ENCODE measurements around the gene SKAP2.

SKAP2 gene

DNA sequence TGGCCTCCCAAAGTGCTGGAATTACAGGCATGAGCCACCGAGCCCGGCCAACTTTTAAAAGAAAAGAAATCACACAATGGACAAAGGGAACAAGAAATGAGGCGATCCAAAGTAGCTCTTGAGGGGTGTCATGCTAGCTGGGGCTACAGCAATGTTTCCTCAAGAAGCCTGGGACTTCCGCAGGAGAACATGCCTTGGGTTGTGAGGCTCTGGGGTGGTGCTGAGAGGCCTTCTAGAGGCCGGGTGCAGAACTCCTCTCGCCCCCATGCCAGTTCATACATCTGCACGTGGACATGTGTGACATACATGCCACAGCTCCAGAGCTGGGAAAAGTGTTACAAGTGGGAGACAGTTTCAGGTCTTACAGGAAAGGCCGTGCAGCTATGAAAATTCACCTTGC, 238.2 kb downstream of the SKAP2 start:
- no peak overlapping the region for H3K4me3 ChIP-seq (ENCODE audit: low read length)
- DNase-seq (ENCODE audit: low read depth, low spot score) = no peak

DNA sequence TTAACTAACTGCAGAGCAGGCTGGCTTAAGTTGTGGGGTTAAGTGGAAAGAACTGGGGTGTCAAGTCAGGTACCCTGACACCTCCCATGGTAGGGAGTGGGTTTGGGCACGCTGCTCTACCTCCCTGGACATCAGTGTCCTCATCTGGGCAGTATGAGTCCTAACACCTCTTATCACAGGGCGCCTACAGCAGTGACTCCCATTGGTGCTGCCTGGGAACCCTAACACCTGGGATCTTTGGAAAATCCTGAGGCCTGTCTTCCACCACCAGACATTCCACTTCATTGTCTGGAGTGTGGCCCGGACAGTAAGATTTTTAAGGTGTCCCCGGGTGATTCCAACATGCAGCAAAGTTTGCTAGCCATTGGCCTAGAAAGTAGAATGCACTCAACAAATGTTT, 239.1 kb downstream of the SKAP2 start:
- no peak overlapping the region for H3K4me3 ChIP-seq (ENCODE audit: low read length)
- DNase-seq (ENCODE audit: low read depth, low spot score) = no peak

DNA sequence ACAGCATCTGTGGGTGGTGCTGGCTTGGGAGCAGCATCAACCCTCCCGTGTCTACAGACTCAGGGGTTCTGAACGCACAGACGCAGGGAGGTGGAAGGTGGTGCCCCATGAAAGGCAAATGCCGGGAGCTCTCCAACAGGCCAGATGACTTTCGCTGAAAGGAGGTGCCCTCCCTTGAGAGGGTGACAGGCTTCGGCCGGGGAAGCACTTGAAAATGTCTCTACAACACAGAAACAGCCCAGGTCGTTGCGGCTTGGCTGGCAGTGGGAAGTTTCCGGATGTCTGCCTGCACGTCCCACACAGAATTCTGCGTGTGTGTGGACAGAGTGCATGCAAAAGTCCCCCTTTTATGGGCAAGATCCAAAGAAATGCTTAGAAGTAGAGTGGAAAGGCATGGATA, 239.6 kb downstream of the SKAP2 start:
- DNase-seq (ENCODE audit: low read depth, low spot score) = no peak

DNA sequence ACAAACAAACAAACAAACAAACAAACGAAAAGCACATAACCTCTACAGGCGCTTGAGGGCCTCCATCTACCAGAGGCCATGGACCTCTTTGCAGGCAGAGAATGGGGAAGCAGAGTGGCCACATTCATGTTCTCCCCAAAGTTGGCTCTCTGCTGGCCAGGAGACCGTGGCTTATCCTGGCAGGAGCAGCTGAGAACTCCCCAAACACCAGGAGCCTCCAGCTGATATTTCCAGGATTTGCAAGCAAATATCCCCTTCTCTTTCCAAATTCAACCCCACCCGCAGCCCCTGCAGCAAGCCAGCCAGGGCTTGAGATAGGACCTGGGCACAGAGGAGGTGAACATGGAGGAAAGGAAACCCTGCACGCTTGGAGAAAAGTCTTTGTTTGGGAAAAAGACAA, 240.0 kb downstream of the SKAP2 start:
- no peak for DNase-seq (ENCODE audit: low read depth, low spot score)
- H3K4me3 ChIP-seq (ENCODE audit: low read length) = no peak overlapping the region

More for the DNA sequence above, 239.6 kb downstream of the SKAP2 start:
- H3K4me3 ChIP-seq (ENCODE audit: low read length) = no peak overlapping the region

DNA sequence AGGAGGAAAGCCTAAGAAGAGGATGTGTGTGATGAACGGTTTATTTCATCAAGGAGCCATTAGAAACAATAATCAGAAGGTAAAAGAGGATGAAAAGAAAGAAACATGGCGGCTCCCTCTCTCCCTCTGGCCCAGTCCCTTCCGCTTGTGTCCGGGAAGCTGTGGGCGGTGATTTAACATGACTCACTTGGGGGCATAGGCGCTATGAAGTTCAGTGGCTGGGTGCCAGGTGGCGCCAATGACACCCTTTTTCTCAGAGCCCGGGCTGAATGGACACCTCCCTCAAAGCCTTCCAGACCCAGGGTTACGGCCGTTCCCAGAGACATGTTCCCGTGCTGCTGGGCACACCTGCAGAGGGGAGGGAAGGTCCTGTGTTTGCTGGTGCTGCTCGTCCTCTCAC, 244.0 kb downstream of the SKAP2 start:
- no peak for DNase-seq (ENCODE audit: low read depth, low spot score)
- H3K4me3 ChIP-seq (ENCODE audit: low read length) = no peak overlapping the region

DNA sequence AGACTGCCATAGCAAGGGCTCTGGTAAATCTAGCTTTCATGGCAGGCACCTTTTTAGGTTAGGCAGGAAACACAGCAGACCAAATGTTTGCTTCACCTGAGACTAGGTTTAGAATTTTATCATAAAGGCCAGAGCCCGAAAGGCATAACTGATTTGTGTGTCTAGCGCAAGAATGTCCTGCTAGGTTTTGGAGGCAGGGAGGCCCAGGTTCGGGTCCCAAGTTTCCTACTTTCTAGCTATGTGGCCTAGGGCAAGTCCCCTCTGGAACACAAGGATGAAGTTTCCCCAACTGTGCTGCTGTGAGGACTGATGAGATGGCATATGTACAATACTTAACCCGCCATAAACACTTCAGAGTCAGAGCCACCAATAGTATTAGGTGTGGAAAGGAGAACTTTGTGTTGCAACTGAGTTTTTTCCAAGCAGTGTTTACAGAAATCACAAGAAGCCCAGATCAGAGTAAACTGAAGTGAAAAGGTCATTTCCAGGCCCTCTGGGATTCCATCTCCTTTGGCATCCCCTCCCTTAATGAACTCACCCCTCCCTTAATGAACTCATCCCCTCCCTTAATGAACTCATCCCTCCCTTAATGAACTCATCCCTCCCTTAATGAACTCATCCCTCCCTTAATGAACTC, 244.9 kb downstream of the SKAP2 start:
- H3K4me3 ChIP-seq (ENCODE audit: low read length) = no peak overlapping the region
- DNase-seq (ENCODE audit: low read depth, low spot score) = no peak

DNA sequence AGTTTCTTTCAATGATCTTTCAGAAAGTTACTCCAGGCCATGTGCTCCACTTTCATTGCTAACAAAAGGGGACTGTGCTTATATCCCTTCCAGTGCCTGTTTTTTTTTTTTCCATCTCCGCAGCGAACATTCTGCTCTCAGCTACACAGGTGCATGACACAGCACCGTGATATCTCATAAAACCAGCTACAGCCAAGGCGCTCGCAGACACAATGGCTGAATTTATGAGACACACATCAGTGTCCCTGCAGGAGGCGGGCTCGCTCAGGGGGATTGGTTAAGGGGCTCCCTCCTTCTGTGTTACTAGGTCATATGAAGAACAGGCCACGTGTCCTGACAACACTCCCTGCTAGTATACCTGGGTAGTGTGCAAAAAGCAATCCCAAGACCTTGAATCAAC, 245.5 kb downstream of the SKAP2 start:
- no peak for DNase-seq (ENCODE audit: low read depth, low spot score)
- no peak overlapping the region for H3K4me3 ChIP-seq (ENCODE audit: low read length)

DNA sequence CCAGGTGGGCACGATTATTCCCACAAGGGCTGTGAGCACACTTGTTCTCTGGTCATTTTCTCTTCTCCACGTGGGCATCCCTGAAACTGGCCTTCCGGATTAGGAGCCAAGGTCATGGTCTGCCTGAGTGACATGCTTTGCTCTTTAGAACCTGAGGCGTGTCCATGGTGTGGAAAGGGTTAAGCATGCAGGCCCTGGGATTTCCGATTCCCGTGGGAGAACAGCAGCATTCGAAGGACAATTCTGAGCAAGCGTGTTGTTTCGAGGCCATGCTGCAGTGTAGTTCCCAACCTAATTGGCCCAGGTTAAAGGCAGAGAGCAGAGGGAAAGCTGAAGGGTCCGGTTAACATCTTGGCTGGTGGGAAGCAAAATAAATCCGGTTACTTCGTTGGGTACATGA, 245.9 kb downstream of the SKAP2 start:
- H3K4me3 ChIP-seq (ENCODE audit: low read length) = no peak overlapping the region
- no peak for DNase-seq (ENCODE audit: low read depth, low spot score)

Data from Jurkat, Clone E6-1 (cell line).